Activated B cell treated with CpG ODN at 0.5 μM for 24 hours (primary cell): ENCODE results near the gene TBCC. TPM values are rescaled to one million over a fixed set of nuclear protein-coding genes. Genes with fewer than 3 reads are reported as not detected.

Source experiments
- ATAC-seq: fragments of 200-7000 bp; cut with Tn5 transposase; one replicate; pipeline ENCODE4 v1.10.0; 2021; ENCODE audit warnings: low read depth, mild to moderate bottlenecking, moderate library complexity
- CTCF ChIA-PET: fragments of 350-600 bp; sonication (Branson Sonifier 250); formaldehyde crosslinking; loops from one replicate; lab custom pipeline; 2021; ENCODE audit warnings: antibody characterized with exemption; lab: Charles Lee
- POLR2A ChIA-PET: fragments of 350-600 bp; sonication (Branson Sonifier 250); formaldehyde crosslinking; loops from one replicate; lab custom pipeline; 2021; ENCODE audit warnings: antibody characterized with exemption; lab: Charles Lee
- DNase-seq: peaks from one replicate; pipeline ENCODE4 v3.0.0; 2022
- H3K27ac Mint-ChIP-seq: one replicate; pipeline ENCODE4 v1.8.0; 2020; ENCODE audit warnings: mixed read lengths
- H3K27me3 Mint-ChIP-seq: one replicate; pipeline ENCODE4 v1.8.0; 2021; ENCODE audit warnings: mixed read lengths
- H3K36me3 Mint-ChIP-seq: one replicate; pipeline ENCODE4 v1.8.0; 2021; ENCODE audit warnings: low read depth, mixed read lengths
- H3K4me1 Mint-ChIP-seq: one replicate; pipeline ENCODE4 v1.8.0; 2021; ENCODE audit warnings: mixed read lengths
- H3K4me3 Mint-ChIP-seq: one replicate; pipeline ENCODE4 v1.8.0; 2020; ENCODE audit warnings: mild to moderate bottlenecking, mixed read lengths
- H3K9me3 Mint-ChIP-seq: one replicate; pipeline ENCODE4 v1.8.0; 2020; ENCODE audit warnings: mixed read lengths
- intact Hi-C: fragments of 100-400 bp; cut with micrococcal nuclease; formaldehyde crosslinking; loops from one replicate; pipeline ENCODE4 v1.15.1; 2024
- total RNA-seq: library from RNA; stranded (reverse); gene quantifications from 2 replicates; pipeline ENCODE4 v1.2.3, GENCODE V29; 2022
- TF ChIP-seq, protein P1 (sequence below): fragments of 200-600 bp; IDR thresholded peaks from one replicate; pipeline ENCODE4 v1.8.0; 2022; ENCODE audit warnings: antibody characterized with exemption, mild to moderate bottlenecking

Gene TBCC
- total RNA-seq, 1 donor from 2014 or later, result 41.5 TPM

DNA sequence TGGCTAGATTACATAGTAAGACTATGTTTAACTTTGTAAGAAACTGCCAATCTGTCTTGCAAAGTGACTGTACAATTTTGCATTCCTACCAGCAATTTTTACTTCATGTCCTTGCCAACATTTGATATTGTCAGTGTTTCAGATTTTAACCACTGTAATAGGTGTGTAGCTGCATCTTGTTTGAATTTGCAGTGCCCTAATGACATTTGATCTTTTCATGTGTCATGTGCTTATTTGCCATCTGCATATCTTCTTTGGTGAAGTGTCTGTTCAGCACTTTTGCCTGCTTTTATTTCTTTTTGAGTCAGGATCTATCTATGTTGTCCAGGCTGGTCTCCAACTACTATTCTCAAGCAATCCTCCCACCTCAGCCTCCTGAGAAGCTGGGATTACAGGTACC lies 21.1 kb downstream of the TBCC start:
- H3K27ac Mint-ChIP-seq, result no peak overlapping the region
- H3K27me3 Mint-ChIP-seq, result peaks cover 8% of the 10 kb centered on the region
- H3K36me3 Mint-ChIP-seq, result peaks cover 2% of the 10 kb centered on the region
- H3K4me1 Mint-ChIP-seq, result peaks cover 19% of the 10 kb centered on the region
- DNase-seq (no peak), ATAC-seq (no peak)
- intact Hi-C loops, result loop anchor here (5.0 kb wide), 2 partner anchors 33 to 287 kb away; partner anchors contain the start of genes KLHDC3 and MEA1
- H3K9me3 Mint-ChIP-seq, result no peaks in the 10 kb centered on the region
- TF ChIP-seq, protein P1, sequence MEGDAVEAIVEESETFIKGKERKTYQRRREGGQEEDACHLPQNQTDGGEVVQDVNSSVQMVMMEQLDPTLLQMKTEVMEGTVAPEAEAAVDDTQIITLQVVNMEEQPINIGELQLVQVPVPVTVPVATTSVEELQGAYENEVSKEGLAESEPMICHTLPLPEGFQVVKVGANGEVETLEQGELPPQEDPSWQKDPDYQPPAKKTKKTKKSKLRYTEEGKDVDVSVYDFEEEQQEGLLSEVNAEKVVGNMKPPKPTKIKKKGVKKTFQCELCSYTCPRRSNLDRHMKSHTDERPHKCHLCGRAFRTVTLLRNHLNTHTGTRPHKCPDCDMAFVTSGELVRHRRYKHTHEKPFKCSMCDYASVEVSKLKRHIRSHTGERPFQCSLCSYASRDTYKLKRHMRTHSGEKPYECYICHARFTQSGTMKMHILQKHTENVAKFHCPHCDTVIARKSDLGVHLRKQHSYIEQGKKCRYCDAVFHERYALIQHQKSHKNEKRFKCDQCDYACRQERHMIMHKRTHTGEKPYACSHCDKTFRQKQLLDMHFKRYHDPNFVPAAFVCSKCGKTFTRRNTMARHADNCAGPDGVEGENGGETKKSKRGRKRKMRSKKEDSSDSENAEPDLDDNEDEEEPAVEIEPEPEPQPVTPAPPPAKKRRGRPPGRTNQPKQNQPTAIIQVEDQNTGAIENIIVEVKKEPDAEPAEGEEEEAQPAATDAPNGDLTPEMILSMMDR, result no peak
- CTCF ChIA-PET, result interaction anchor here (0.6 to 4.8 kb wide), 2 partner anchors 61 to 101 kb away, joined by 3 to 68 read pairs; no protein-coding TSS in a partner anchor
- H3K4me3 Mint-ChIP-seq, result no peak overlapping the region
- POLR2A ChIA-PET, result interaction anchor here (4.3 to 5.6 kb wide), 2 partner anchors 21 to 59 kb away, joined by 104 to 109 read pairs; partner anchors contain the start of genes BICRAL and TBCC

DNA sequence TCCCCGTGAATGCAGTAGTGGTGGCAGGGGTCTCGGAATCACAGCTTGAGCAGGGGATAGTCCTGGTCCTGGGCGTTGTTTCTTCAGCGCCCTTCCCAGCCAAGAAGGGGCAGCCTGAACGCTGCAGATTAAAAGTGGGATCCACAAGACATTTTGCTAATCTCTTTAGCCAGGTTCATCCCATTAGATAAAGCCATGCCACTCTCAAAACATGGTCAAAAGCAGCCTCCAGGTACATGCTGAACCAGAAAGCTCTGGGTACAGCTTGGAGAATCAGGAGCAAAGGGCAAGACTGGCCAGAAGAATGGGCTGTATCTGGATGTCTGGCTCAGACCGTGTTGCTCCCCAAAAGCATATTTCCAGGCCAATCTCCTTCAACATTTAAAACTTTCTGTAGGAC lies 23.4 kb downstream of the TBCC start, which contains the start of gene PRPH2:
PRPH2 (minus strand) TSS at position 101 of the 400 bp plus-strand sequence. CDS start 263 bp downstream, outside the sequence.
- CTCF ChIA-PET, result no interaction called here
- no peak for ATAC-seq
- TF ChIP-seq, protein P1, result no peak

DNA sequence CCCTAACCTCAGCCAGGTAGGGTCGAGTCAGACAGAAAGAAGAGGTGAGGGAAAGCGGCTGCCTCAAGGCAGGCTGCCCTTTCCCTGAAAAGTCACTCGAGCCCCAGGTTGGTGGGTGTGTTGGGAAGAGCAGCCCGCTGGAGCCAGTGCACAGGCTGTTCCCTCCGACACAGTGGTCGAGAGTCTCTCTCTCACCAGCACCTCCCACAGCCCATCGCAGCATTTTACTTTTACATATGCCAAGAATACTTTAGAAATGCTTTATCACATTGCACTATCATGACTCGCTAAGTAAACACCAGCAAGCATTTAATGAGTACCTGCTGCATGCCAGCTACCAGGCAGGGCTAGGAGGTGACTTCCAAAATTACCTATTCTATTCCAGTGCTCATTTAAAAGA lies 25.2 kb downstream of the TBCC start:
- no peak for DNase-seq
- CTCF ChIA-PET, result no interaction called here
- H3K27me3 Mint-ChIP-seq, result peaks cover 8% of the 10 kb centered on the region

More for the DNA sequence above, 23.4 kb downstream of the TBCC start, which contains the start of gene PRPH2:
- peaks cover 2% of the 10 kb centered on the region for H3K36me3 Mint-ChIP-seq
- H3K27me3 Mint-ChIP-seq, result peaks cover 8% of the 10 kb centered on the region
- no peaks in the 10 kb centered on the region for H3K9me3 Mint-ChIP-seq
- POLR2A ChIA-PET, result no interaction called here
- no peak within 1 kb of the TSS for H3K4me3 Mint-ChIP-seq
- H3K27ac Mint-ChIP-seq, result no peak within 1 kb of the TSS
- intact Hi-C loops, result no loop called here
- H3K4me1 Mint-ChIP-seq, result peaks cover 21% of the 10 kb centered on the region
- DNase-seq, result no peak

DNA sequence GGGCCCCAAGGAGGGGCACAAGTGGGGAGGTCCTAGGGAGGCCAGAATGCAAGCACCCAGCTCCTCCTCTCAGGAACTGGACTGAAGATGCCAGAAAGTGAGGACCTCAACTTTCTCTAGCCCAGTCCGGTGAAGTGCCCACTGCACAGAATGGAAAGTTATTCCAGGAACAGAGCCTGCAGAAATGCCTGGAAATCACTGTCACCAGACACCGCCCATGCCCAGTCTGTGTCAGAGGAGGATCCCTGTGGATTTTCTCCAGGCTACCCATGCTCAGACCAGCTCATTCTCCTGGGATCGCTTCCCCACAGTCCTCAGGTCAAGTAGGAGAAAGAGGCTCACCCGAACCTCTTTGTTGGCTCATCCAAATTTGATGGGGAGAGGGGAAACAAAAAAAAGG lies 30.0 kb downstream of the TBCC start:
- CTCF ChIA-PET, result interaction anchor here (1.2 kb wide), 1 partner anchor 10 kb away, joined by 3 read pairs; no protein-coding TSS in a partner anchor
- no peak overlapping the region for H3K27ac Mint-ChIP-seq
- ATAC-seq, result no peak
- no peak overlapping the region for H3K4me3 Mint-ChIP-seq
- DNase-seq, result no peak
- POLR2A ChIA-PET, result no interaction called here
- H3K9me3 Mint-ChIP-seq, result no peaks in the 10 kb centered on the region
- H3K4me1 Mint-ChIP-seq, result peaks cover 3% of the 10 kb centered on the region
- H3K27me3 Mint-ChIP-seq, result peaks cover 5% of the 10 kb centered on the region
- intact Hi-C loops, result no loop called here
- TF ChIP-seq, protein P1, result no peak
- no peaks in the 10 kb centered on the region for H3K36me3 Mint-ChIP-seq

More for the DNA sequence above, 25.2 kb downstream of the TBCC start:
- intact Hi-C loops, result no loop called here
- POLR2A ChIA-PET, result no interaction called here
- H3K4me3 Mint-ChIP-seq, result no peak overlapping the region
- H3K36me3 Mint-ChIP-seq, result no peaks in the 10 kb centered on the region
- H3K4me1 Mint-ChIP-seq, result peaks cover 4% of the 10 kb centered on the region
- no peak overlapping the region for H3K27ac Mint-ChIP-seq
- TF ChIP-seq, protein P1, result no peak
- H3K9me3 Mint-ChIP-seq, result no peaks in the 10 kb centered on the region
- ATAC-seq, result no peak

DNA sequence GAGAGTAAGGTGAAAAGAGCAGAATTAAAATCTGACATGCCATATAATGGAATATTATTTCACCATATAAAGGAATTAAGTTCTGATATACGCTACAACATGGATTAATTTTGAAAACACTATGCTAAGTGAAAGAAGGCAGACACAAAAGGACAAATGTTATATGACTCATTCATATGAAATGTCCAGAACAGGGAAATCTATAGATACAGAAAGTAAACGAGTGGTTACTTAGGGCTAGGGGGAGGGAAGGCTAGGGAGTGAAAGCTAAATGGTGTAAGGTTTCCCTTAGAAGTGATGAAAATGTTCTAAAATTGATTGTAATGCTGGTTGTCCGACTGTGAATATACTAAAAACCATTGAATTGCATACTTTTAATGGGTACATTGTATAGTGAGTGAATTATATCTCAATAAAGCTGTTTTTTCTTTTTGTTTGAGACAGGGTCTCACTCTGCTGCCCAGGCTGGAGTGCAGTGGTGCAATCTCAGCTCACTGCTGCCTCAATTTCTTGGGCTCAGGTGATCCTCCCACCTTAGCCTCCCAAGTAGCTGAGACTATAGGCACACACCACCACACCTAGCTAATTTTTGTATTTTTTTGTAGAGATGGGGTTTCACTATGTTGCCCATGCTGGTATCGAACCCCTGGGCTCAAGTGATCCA lies 31.7 kb downstream of the TBCC start:
- H3K4me1 Mint-ChIP-seq, result peaks cover 3% of the 10 kb centered on the region
- H3K27me3 Mint-ChIP-seq, result no peaks in the 10 kb centered on the region
- ATAC-seq (no peak), DNase-seq (no peak)
- H3K4me3 Mint-ChIP-seq, result no peak overlapping the region
- POLR2A ChIA-PET, result interaction anchor here (1.1 kb wide), 1 partner anchor 32 kb away, joined by 4 read pairs; the partner anchor contains the start of gene TBCC
- CTCF ChIA-PET, result no interaction called here
- H3K36me3 Mint-ChIP-seq, result no peaks in the 10 kb centered on the region
- TF ChIP-seq, protein P1, result no peak
- H3K27ac Mint-ChIP-seq, result no peak overlapping the region
- H3K9me3 Mint-ChIP-seq, result no peaks in the 10 kb centered on the region
- intact Hi-C loops, result no loop called here
